ENCODE results near the gene TMEM121.

DNA sequence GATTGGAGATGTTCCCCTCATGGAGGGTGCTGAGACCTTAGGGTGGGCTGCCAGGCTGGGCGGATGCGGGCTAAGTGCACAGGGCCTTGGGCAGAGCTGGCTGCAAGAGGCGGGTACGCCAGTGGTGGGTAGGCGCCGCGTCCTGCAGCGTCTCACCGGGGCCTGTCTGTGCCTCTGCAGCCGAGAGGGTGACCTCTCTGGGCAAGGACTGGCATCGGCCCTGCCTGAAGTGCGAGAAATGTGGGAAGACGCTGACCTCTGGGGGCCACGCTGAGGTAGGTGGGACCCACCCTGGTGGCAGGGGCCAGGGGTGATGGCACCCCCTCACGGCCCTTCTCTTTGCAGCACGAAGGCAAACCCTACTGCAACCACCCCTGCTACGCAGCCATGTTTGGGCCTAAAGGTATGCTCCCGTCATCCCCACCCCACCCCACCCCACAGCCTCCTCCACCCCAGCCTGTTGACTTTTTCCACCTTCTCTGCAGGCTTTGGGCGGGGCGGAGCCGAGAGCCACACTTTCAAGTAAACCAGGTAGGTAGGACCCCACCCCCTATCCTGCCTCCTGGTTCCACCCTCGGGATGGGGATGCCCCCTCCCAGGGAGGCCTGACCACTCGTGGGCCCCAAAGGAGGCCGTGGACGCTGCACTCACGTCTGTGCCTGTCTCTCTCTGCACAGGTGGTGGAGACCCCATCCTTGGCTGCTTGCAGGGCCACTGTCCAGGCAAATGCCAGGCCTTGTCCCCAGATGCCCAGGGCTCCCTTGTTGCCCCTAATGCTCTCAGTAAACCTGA is 38.2 kb upstream of the TMEM121 start:
- TF ChIP-seq, protein P1, sequence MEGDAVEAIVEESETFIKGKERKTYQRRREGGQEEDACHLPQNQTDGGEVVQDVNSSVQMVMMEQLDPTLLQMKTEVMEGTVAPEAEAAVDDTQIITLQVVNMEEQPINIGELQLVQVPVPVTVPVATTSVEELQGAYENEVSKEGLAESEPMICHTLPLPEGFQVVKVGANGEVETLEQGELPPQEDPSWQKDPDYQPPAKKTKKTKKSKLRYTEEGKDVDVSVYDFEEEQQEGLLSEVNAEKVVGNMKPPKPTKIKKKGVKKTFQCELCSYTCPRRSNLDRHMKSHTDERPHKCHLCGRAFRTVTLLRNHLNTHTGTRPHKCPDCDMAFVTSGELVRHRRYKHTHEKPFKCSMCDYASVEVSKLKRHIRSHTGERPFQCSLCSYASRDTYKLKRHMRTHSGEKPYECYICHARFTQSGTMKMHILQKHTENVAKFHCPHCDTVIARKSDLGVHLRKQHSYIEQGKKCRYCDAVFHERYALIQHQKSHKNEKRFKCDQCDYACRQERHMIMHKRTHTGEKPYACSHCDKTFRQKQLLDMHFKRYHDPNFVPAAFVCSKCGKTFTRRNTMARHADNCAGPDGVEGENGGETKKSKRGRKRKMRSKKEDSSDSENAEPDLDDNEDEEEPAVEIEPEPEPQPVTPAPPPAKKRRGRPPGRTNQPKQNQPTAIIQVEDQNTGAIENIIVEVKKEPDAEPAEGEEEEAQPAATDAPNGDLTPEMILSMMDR (IDR thresholded peaks at IDR 0.05) = no peak
- TF ChIP-seq POLR2A (IDR thresholded peaks at IDR 0.05) = no peak
